Measurements from ENCODE around the gene CCDC172.
A peak's percentile ranks its signal among the peaks of the same experiment; 100 is the strongest.

DNA sequence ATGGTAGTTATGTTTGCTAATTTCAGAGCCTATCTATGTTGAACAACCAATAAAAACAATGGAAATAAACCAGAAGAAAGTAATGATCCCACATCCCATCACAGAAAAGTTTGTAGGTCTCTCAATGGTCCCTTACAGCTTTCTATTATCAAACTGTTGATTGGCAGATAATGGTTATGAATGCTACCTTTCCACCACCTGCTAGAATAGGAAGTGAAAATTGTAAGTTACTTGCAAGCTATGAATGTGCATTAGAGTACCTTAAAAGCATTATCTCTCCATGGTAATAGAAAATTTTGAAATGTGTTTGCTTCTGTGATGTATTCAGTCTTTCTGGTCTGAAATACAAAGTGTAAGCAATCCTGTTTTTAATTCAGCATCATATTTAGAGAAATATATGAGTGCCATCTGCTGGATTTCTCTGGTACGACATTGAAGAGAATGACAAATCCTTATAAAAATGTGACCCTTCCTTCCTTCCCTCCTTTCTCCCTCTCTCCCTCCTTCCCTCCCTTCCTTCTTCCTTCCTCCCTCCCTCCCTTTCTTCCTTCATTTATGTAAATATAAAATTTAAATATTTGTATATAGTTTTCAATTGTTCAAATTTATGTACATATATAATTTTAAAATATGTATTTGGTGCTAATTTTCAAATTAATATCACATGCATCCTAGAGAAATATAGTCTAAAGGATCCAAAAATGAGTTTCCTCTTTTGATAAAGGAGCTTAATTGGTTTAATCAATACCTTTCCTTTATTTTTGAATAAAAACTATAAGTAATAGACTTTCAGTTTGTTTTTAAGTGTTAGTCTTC, 62.0 kb downstream of the CCDC172 start:
- TF ChIP-seq, protein P1, sequence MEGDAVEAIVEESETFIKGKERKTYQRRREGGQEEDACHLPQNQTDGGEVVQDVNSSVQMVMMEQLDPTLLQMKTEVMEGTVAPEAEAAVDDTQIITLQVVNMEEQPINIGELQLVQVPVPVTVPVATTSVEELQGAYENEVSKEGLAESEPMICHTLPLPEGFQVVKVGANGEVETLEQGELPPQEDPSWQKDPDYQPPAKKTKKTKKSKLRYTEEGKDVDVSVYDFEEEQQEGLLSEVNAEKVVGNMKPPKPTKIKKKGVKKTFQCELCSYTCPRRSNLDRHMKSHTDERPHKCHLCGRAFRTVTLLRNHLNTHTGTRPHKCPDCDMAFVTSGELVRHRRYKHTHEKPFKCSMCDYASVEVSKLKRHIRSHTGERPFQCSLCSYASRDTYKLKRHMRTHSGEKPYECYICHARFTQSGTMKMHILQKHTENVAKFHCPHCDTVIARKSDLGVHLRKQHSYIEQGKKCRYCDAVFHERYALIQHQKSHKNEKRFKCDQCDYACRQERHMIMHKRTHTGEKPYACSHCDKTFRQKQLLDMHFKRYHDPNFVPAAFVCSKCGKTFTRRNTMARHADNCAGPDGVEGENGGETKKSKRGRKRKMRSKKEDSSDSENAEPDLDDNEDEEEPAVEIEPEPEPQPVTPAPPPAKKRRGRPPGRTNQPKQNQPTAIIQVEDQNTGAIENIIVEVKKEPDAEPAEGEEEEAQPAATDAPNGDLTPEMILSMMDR (IDR thresholded peaks at IDR 0.05) = peak; percentile 76
- TF ChIP-seq ZFX (IDR thresholded peaks at IDR 0.05; ENCODE audit: borderline replicate concordance) = no peak
